C1 segment of cervical spinal cord (tissue), 14 donors: ENCODE data around the gene THEMIS2.
"Not testable (repeated sequence)": the region's sequence is repeated elsewhere in the genome, so short reads cannot be mapped to it uniquely, and the experiment has no call there.

Source experiments
- DNase-seq, 14 donors: peaks; one replicate each; lab custom pipeline; 2025; lab: John Stamatoyannopoulos, UW

THEMIS2 gene

GRCh38 chr1:27862671-27863537 is 9.4 kb upstream of the THEMIS2 start:
- peak in 9 of 14 donors; percentile 13 to 68 (median 46) for DNase-seq

- DNase-seq = no peak
Observed at GRCh38 chr1:27863538-27863915, 8.8 kb upstream of the THEMIS2 start.

- DNase-seq = peak in 2 of 14 donors; percentile 14 to 29
Observed at GRCh38 chr1:27864264-27864895, 8.0 kb upstream of the THEMIS2 start.

GRCh38 chr1:27865821-27866220 is 6.5 kb upstream of the THEMIS2 start:
- DNase-seq = no peak

GRCh38 chr1:27868556-27868931 is 3.8 kb upstream of the THEMIS2 start:
- no peak for DNase-seq

GRCh38 chr1:27868932-27869718 is 3.2 kb upstream of the THEMIS2 start:
- peak in 3 of 14 donors; percentile 17 to 34 (median 20) for DNase-seq

GRCh38 chr1:27869719-27870085 is 2.6 kb upstream of the THEMIS2 start:
- DNase-seq = no peak

- not testable (repeated sequence) for DNase-seq
Observed at GRCh38 chr1:27871076-27871475, 1.3 kb upstream of the THEMIS2 start.

GRCh38 chr1:27872802-27873551 is 633 bp downstream of the THEMIS2 start:
- peak in 3 of 14 donors; percentile 36 to 61 (median 38) for DNase-seq

- DNase-seq = no peak
Observed at GRCh38 chr1:27873671-27874384, 1.5 kb downstream of the THEMIS2 start.

GRCh38 chr1:27876341-27877114 is 4.2 kb downstream of the THEMIS2 start:
- peak in 1 of 14 donors; percentile 41 for DNase-seq

- DNase-seq = no peak
Observed at GRCh38 chr1:27877115-27877416, 4.7 kb downstream of the THEMIS2 start.

- no peak for DNase-seq
Observed at GRCh38 chr1:27878039-27878438, 5.7 kb downstream of the THEMIS2 start.

GRCh38 chr1:27878787-27879335 is 6.5 kb downstream of the THEMIS2 start:
- no peak for DNase-seq

- DNase-seq = no peak
Observed at GRCh38 chr1:27879374-27880082, 7.2 kb downstream of the THEMIS2 start.

- no peak for DNase-seq
Observed at GRCh38 chr1:27882543-27882903, 10.2 kb downstream of the THEMIS2 start.

- no peak for DNase-seq
Observed at GRCh38 chr1:27883536-27883935, 11.2 kb downstream of the THEMIS2 start.

- no peak for DNase-seq
Observed at GRCh38 chr1:27884006-27884954, 11.9 kb downstream of the THEMIS2 start.
